IMR-90 (cell line): ENCODE results near the gene CCDC7. TPM values are rescaled to one million over a fixed set of nuclear protein-coding genes. Genes with fewer than 3 reads are reported as not detected.

Source experiments
- ATAC-seq: fragments of 200-7000 bp; cut with Tn5 transposase; 2 replicates; pipeline ENCODE4 v1.9.1; 2020; ENCODE audit warnings: low read depth, mild to moderate bottlenecking, moderate library complexity
- BruUV-seq: library from RNA; stranded (reverse); fragments of 400-500 nt; replicated peaks from 2 replicates; lab custom pipeline; 2021; lab: Mats Ljungman, UMichigan
- CTCF ChIA-PET: fragments of 300-600 bp; formaldehyde crosslinking; extraction: SDS; loops from one replicate; lab custom pipeline; 2021; ENCODE audit warnings: antibody characterized with exemption; lab: Yijun Ruan, JAX
- POLR2A ChIA-PET: fragments of 300-600 bp; sonication (Branson Sonifier 250); formaldehyde crosslinking; loops from one replicate; lab custom pipeline; 2022; ENCODE audit warnings: antibody characterized with exemption; ENCODE audit not compliant: unreplicated experiment; lab: Charles Lee
- DNase-seq: peaks from one replicate; pipeline ENCODE4 v3.0.0; 2013
- H2AFZ ChIP-seq: replicated peaks from 2 replicates; pipeline ENCODE3; 2013; ENCODE audit warnings: low read length, mild to moderate bottlenecking; ENCODE audit not compliant: poor library complexity
- H2AK5ac ChIP-seq: 2 replicates; pipeline ENCODE4 v1.6.1; 2013; ENCODE audit warnings: low read depth, low read length, inconsistent platforms
- H2AK9ac ChIP-seq: replicated peaks from 2 replicates; pipeline ENCODE3; 2013; ENCODE audit warnings: mild to moderate bottlenecking, low read depth, low read length, moderate library complexity; ENCODE audit not compliant: poor library complexity
- H2BK120ac ChIP-seq: 2 replicates; pipeline ENCODE4 v1.6.1; 2013; ENCODE audit warnings: low read depth, low read length, inconsistent platforms
- H2BK15ac ChIP-seq: 3 replicates; pipeline ENCODE4 v1.6.1; 2013; ENCODE audit warnings: low read depth, low read length, inconsistent platforms
- H2BK20ac ChIP-seq: 2 replicates; pipeline ENCODE4 v1.6.1; 2013; ENCODE audit warnings: low read depth, mild to moderate bottlenecking, inconsistent platforms, low read length, moderate library complexity
- H2BK5ac ChIP-seq: 2 replicates; pipeline ENCODE4 v1.6.1; 2013; ENCODE audit warnings: mild to moderate bottlenecking, low read depth, low read length, inconsistent platforms; ENCODE audit not compliant: poor library complexity, severe bottlenecking
- H3K14ac ChIP-seq: replicated peaks from 2 replicates; pipeline ENCODE4 v1.6.1; 2013; ENCODE audit warnings: low read depth, low read length, inconsistent platforms
- H3K18ac ChIP-seq: 2 replicates; pipeline ENCODE4 v1.6.1; 2013; ENCODE audit warnings: low read depth, low read length, control low read depth
- H3K23ac ChIP-seq: 2 replicates; pipeline ENCODE4 v1.6.1; 2013; ENCODE audit warnings: low read depth, low read length, inconsistent platforms
- H3K27ac ChIP-seq: 2 replicates; pipeline ENCODE4 v1.5.1; 2013; ENCODE audit warnings: mild to moderate bottlenecking, control low read depth, low read length; ENCODE audit not compliant: insufficient read depth
- H3K27me3 ChIP-seq: 2 replicates; pipeline ENCODE4 v1.6.1; 2013; ENCODE audit warnings: low read length; ENCODE audit not compliant: control insufficient read depth, insufficient read depth
- H3K36me3 ChIP-seq: 2 replicates; pipeline ENCODE4 v1.6.1; 2013; ENCODE audit warnings: low read length, mixed read lengths; ENCODE audit not compliant: control insufficient read depth, insufficient read depth
- H3K4ac ChIP-seq: 2 replicates; pipeline ENCODE4 v1.6.1; 2013; ENCODE audit warnings: low read depth, low read length, inconsistent platforms
- H3K4me1 ChIP-seq: 2 replicates; pipeline ENCODE4 v1.6.1; 2013; ENCODE audit warnings: low read length, mixed read lengths; ENCODE audit not compliant: control insufficient read depth, insufficient read depth
- H3K4me2 ChIP-seq: 2 replicates; pipeline ENCODE4 v1.6.1; 2013; ENCODE audit warnings: low read depth, mild to moderate bottlenecking, control low read depth, low read length, moderate library complexity
- H3K4me3 ChIP-seq: 2 replicates; pipeline ENCODE4 v1.5.1; 2013; ENCODE audit warnings: low read depth, mild to moderate bottlenecking, control low read depth, low read length, moderate library complexity; ENCODE audit not compliant: insufficient read depth
- H3K56ac ChIP-seq: 2 replicates; pipeline ENCODE4 v1.6.1; 2013; ENCODE audit warnings: low read length, inconsistent platforms; ENCODE audit not compliant: insufficient read depth; ENCODE audit errors: extremely low read depth
- H3K79me1 ChIP-seq, 2 experiments: 2 replicates each; pipeline ENCODE4 v1.6.1; 2013; ENCODE audit warnings: low read length in 2 of 2, inconsistent platforms in 1 of 2, low read depth in 1 of 2
- H3K9ac ChIP-seq: 2 replicates; pipeline ENCODE4 v1.6.1; 2013; ENCODE audit warnings: low read depth, low read length, control low read depth
- H3K9me1 ChIP-seq: 2 replicates; pipeline ENCODE4 v1.6.1; 2013; ENCODE audit warnings: low read length, inconsistent platforms; ENCODE audit not compliant: insufficient read depth
- H3K9me3 ChIP-seq: 2 replicates; pipeline ENCODE4 v1.6.1; 2013; ENCODE audit warnings: low read length; ENCODE audit not compliant: control insufficient read depth, insufficient read depth
- H4K20me1 ChIP-seq: 2 replicates; pipeline ENCODE4 v1.6.1; 2013; ENCODE audit warnings: low read length, inconsistent platforms; ENCODE audit not compliant: insufficient read depth
- H4K5ac ChIP-seq: 2 replicates; pipeline ENCODE4 v1.6.1; 2013; ENCODE audit warnings: mild to moderate bottlenecking, low read depth, low read length, control low read depth
- H4K8ac ChIP-seq, 2 experiments: 2 replicates each; pipeline ENCODE4 v1.6.1; 2013; ENCODE audit warnings: low read depth in 2 of 2, low read length in 2 of 2, control low read depth in 1 of 2, inconsistent platforms in 1 of 2
- H4K91ac ChIP-seq: 2 replicates; pipeline ENCODE4 v1.6.1; 2013; ENCODE audit warnings: low read depth, low read length, inconsistent platforms; ENCODE audit not compliant: insufficient read depth
- CHD1 ChIP-seq: IDR thresholded peaks from 2 replicates; pipeline ENCODE4 v1.6.1; 2012; ENCODE audit warnings: low read depth, low read length, improper control_type of control experiment
- FOS ChIP-seq: fragments of 150-350 bp; IDR thresholded peaks from 2 replicates; pipeline ENCODE4 v1.6.1; 2016; ENCODE audit warnings: low read depth, low read length
- WGBS, 2 experiments: methylation state at CpG; one replicate each; pipeline versions ENCODE4 v1.1.5 to v1.1.7; 2013; ENCODE audit warnings: missing lambda C conversion rate in 2 of 2; ENCODE audit not compliant: insufficient read length in 1 of 2; ENCODE audit errors: extremely low coverage in 2 of 2; 5-methylcytosine and 5-hydroxymethylcytosine counted together
- dilution Hi-C: fragments of 300-500 bp; cut with HindIII; formaldehyde crosslinking; loops from one replicate; pipeline ENCODE4 v1.14.3; 2018; ENCODE audit warnings: low sequenced_read_pairs; ENCODE audit not compliant: unreplicated experiment
- in situ Hi-C: fragments of 300-500 bp; cut with MboI; formaldehyde crosslinking; loops from 3 replicates; pipeline ENCODE4 v1.14.3; 2019; ENCODE audit warnings: low sequenced_read_pairs, inconsistent platforms, mixed read lengths
- intact Hi-C: fragments of 100-400 bp; cut with micrococcal nuclease; formaldehyde crosslinking; loops from 2 replicates; pipeline ENCODE4 v1.10.0; 2022
- polyA plus RNA-seq, 3 experiments: library from polyadenylated mRNA; depleted of rRNA; stranded (reverse); fragments of >200 nt; gene quantifications; 2 replicates each; pipeline ENCODE4 v1.2.3, GENCODE V29; 2012; ENCODE audit warnings: low replicate concordance in 1 of 3
- total RNA-seq: library from RNA; depleted of rRNA; stranded (reverse); fragments of >200 nt; gene quantifications from 2 replicates; pipeline ENCODE4 v1.2.3, GENCODE V29; 2012

CCDC7 gene
- total and polyA plus RNA-seq, 2 of the 4 experiments (the other 2 are of a cell fraction): 0.74 to 4.3 TPM

- no peak overlapping the region for H3K4ac ChIP-seq
- H4K8ac ChIP-seq: no peak overlapping the region
- no peak overlapping the region for H2BK15ac ChIP-seq
- ATAC-seq (no peak), DNase-seq (no peak)
- TF ChIP-seq FOS: no peak
- TF ChIP-seq CHD1: no peak
- in situ Hi-C loops (no loop called here), intact Hi-C loops (no loop called here), dilution Hi-C loops (no loop called here)
- H3K56ac ChIP-seq: no peak overlapping the region
- no peaks in the 10 kb centered on the region for H4K20me1 ChIP-seq
- no peaks in the 10 kb centered on the region for H3K27me3 ChIP-seq
- no peak overlapping the region for H3K18ac ChIP-seq
- no peaks in the 10 kb centered on the region for H3K9me1 ChIP-seq
- no peaks in the 10 kb centered on the region for H3K9me3 ChIP-seq
- no peak overlapping the region for H2BK120ac ChIP-seq
- no peak overlapping the region for H2AK9ac ChIP-seq
- H3K4me1 ChIP-seq: peaks cover 3% of the 10 kb centered on the region; the same call in 1 of the 2 replicates
- no peaks in the 10 kb centered on the region for H3K36me3 ChIP-seq
- no peak overlapping the region for H4K5ac ChIP-seq
- no peak overlapping the region for H3K23ac ChIP-seq
- no peaks in the 10 kb centered on the region for H3K79me1 ChIP-seq
- no peak overlapping the region for H2BK5ac ChIP-seq
- H2AK5ac ChIP-seq: peak overlapping the region; percentile 9; the same call in 1 of the 2 replicates
- no peak overlapping the region for H2AFZ ChIP-seq
- 100% methylated on average over 1 of the region's 8 CpGs; no CpG with 5 or more reads in 1 of the 2 experiments for WGBS, 2 experiments
- H3K9ac ChIP-seq: no peak overlapping the region
- BruUV-seq: no TSS peak
- no peak overlapping the region for H3K4me3 ChIP-seq
- POLR2A ChIA-PET: no interaction called here
- H4K91ac ChIP-seq: no peak overlapping the region
- H3K4me2 ChIP-seq: no peak overlapping the region
- no peak overlapping the region for H3K14ac ChIP-seq
- H2BK20ac ChIP-seq: no peak overlapping the region
- CTCF ChIA-PET: no interaction called here
- no peak overlapping the region for H3K27ac ChIP-seq
Observed at GRCh38 chr10:32410569-32410968, 35.4 kb upstream of the CCDC7 start.
